GM12874 (cell line): ENCODE data around the gene RAI1.

Experiments used
- TF ChIP-seq, protein P1 (sequence below): IDR thresholded peaks from 2 replicates; pipeline ENCODE4 v1.5.1; 2011; ENCODE audit warnings: low read depth, mild to moderate bottlenecking, control low read depth, low read length, moderate library complexity; ENCODE audit not compliant: insufficient read depth

RAI1 gene

GRCh38 chr17:17722906-17723353 is 41.7 kb downstream of the RAI1 start:
- TF ChIP-seq, protein P1, sequence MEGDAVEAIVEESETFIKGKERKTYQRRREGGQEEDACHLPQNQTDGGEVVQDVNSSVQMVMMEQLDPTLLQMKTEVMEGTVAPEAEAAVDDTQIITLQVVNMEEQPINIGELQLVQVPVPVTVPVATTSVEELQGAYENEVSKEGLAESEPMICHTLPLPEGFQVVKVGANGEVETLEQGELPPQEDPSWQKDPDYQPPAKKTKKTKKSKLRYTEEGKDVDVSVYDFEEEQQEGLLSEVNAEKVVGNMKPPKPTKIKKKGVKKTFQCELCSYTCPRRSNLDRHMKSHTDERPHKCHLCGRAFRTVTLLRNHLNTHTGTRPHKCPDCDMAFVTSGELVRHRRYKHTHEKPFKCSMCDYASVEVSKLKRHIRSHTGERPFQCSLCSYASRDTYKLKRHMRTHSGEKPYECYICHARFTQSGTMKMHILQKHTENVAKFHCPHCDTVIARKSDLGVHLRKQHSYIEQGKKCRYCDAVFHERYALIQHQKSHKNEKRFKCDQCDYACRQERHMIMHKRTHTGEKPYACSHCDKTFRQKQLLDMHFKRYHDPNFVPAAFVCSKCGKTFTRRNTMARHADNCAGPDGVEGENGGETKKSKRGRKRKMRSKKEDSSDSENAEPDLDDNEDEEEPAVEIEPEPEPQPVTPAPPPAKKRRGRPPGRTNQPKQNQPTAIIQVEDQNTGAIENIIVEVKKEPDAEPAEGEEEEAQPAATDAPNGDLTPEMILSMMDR = no peak

DNA sequence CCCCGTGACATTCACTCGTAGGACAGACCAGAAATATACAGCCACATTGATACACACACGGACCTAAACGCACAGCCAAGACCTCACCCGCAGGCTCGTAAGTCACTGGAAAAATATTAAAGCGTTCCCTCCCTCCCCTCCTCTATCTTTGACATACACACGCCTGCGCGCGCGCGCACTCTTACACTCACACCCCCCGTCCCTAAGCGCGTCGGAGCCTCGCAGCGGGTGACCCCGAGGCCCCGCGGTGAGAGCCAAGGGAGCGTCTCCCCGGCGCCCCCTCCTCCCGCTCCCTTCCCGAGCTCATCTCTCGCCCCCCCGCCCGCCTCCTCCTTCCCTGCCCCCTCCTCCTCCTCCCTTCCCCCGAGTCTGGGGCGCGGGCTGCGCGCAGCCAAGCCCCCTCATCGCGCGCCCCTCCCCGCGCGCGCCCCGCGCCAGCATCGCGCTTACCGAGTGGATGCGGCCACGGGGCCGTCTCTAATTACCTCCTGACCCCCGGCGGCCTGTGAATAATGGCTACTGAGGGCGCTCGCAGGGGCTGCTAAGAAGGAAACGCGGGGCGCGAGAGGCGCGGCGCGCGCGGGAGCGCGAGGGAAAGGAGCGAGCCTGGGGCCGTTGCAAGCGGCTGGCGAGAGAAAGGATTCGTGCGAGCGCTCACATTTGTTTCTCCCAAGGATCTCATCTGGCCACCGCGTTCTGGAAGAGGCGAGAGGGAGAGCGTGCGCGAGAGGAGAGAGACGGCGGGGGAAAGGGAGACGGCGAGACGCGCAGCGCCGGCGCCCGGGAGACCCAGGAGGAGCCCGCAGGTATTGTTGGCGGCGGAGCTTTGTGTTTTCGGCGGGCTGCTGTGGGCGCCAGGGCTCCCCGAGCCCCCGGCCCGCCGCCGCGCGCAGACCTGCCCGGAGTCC is 42.4 kb downstream of the RAI1 start:
- TF ChIP-seq, protein P1 = no peak

DNA sequence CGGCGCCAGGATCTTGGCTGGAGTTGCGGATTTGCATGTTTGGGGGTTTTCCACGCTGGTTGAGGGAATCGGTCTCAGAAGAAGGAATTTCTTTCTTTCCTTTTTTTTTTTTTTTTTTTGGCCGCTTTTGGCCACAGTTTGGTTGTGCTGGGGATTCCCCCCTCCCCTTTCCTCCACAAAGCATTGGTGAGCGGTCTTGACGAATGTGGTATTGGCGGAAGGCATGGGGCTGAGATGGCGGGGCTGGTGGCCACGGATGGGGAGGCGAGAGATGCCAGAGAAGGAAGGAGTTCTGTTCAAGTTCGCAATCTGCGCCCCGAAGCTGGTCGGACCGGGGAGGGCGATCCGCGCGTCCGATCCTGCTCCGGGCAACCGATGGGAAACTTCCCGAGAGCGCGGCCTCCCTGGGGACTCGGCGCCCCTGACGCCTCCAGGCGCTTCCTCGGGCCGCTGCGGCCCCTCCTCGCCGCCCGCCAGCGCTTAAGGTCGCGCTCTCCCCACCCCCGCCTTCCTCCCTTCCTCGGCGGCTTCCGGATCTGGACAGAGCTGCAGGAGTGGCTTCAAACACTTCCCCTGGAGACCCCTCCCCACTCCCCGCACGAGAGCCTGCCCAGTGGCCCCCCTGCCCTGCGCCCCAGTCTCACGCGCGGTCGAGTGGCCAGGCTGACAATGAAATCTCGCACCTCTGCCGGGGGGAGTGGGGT is 43.2 kb downstream of the RAI1 start:
- TF ChIP-seq, protein P1 = no peak

DNA sequence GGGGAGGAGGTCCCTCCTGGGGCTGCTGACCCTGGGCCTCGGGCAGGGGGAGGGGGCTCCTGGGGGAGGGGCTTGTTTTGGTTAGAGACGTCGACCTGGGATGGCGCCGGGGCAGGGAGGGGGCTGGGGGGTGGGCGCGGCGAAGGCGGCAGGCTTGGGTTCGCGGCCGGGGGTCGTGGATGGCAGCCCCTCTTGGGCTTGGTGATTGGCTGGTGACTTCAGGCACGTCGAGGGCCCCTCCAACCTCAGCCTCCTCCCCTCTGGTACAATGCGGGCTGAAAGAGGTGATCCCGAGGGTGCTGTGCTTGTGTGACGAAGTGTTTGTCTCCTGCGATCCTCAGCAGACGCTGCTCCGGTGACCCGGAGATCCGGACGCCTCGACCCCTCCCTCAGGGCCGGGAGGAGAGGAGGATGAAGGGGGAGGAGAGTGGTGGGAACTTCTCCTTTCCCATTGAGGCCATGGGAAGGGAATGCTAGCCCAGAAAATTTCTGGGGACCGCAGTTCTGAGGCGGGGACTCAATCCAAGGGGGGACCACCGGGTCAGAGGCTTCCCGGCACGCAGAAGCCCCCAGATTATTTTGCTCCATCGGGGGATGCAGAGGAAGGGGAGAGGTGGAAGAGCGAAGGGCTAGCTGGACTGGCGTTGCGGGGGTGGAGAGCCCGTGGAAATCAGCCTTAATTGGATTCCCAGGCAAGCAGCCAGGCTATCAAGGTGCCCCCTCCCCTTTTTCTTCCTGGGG is 43.9 kb downstream of the RAI1 start:
- TF ChIP-seq, protein P1 = no peak

- TF ChIP-seq, protein P1 = no peak
These were observed 44.6 kb downstream of the RAI1 start for GRCh38 chr17:17725752-17726457.

- TF ChIP-seq, protein P1 = no peak
These were observed 45.3 kb downstream of the RAI1 start for GRCh38 chr17:17726458-17727060.
